Urinary bladder (tissue), 4 donors: ENCODE measurements around the gene ACOT2. TPM values are rescaled to one million over a fixed set of nuclear protein-coding genes. Genes with fewer than 3 reads are reported as not detected.
"Not testable (repeated sequence)": the region's sequence is repeated elsewhere in the genome, so short reads cannot be mapped to it uniquely, and the experiment has no call there.

Source experiments
- DNase-seq: peaks from one replicate; pipeline ENCODE4 v3.0.0-alpha.2; 2015; ENCODE audit errors: extremely low spot score
- H3K27ac ChIP-seq: one replicate; pipeline ENCODE4 v1.5.1; 2013; ENCODE audit warnings: low read depth, mild to moderate bottlenecking, moderate library complexity
- H3K36me3 ChIP-seq: one replicate; pipeline ENCODE4 v1.6.1; 2013; ENCODE audit warnings: mild to moderate bottlenecking, moderate library complexity; ENCODE audit not compliant: insufficient read depth
- H3K4me1 ChIP-seq: one replicate; pipeline ENCODE4 v1.6.1; 2013; ENCODE audit warnings: mild to moderate bottlenecking, moderate library complexity; ENCODE audit not compliant: insufficient read depth
- H3K4me3 ChIP-seq: one replicate; pipeline ENCODE4 v1.5.1; 2013; ENCODE audit warnings: low read depth, low read length
- WGBS: extraction: QIAGEN DNeasy Blood & Tissue Kit; methylation state at CpG from one replicate; pipeline ENCODE4 v1.1.7; 2013; 5-methylcytosine and 5-hydroxymethylcytosine counted together
- polyA plus RNA-seq: library from polyadenylated mRNA; stranded (reverse); fragments of 200-250 nt; gene quantifications from one replicate; pipeline ENCODE4 v1.2.3, GENCODE V29; 2013
- total RNA-seq: library from RNA; depleted of rRNA; stranded (reverse); fragments of >200 nt; gene quantifications from one replicate; pipeline ENCODE4 v1.2.3, GENCODE V29; 2014
- donor health status: healthy with polysubstance abuse.
- donor health status: healthy.

Gene ACOT2
- total and polyA plus RNA-seq, 2 donors: 39.4 to 84.3 TPM

- Histone ChIP-seq H3K27ac (no peak overlapping the region), H3K4me1 (no peaks in the 10 kb centered on the region), H3K4me3 (no peak overlapping the region), H3K36me3 (no peaks in the 10 kb centered on the region)
- WGBS: no CpG with 5 or more reads among the region's 4 CpGs
- no peak for DNase-seq
These were observed 15.2 kb upstream of the ACOT2 start for GRCh38 chr14:73553845-73554244.

GRCh38 chr14:73557201-73557600 lies 11.8 kb upstream of the ACOT2 start:
- H3K36me3 ChIP-seq, H3K4me1 ChIP-seq, DNase-seq, H3K4me3 ChIP-seq, H3K27ac ChIP-seq: not testable (repeated sequence)
- WGBS: no CpG with 5 or more reads among the region's 2 CpGs

GRCh38 chr14:73558238-73558637 lies 10.8 kb upstream of the ACOT2 start:
- H3K27ac ChIP-seq, H3K4me3 ChIP-seq, H3K4me1 ChIP-seq, H3K36me3 ChIP-seq, DNase-seq: not testable (repeated sequence)
- WGBS: no CpG with 5 or more reads among the region's 2 CpGs

GRCh38 chr14:73562256-73562655 lies 6.8 kb upstream of the ACOT2 start:
- 95% methylated on average over 7 of the region's 7 CpGs for WGBS
- H3K36me3 ChIP-seq, H3K4me3 ChIP-seq, H3K4me1 ChIP-seq, H3K27ac ChIP-seq, DNase-seq: not testable (repeated sequence)

- H3K4me1 ChIP-seq, DNase-seq, H3K36me3 ChIP-seq, H3K4me3 ChIP-seq, H3K27ac ChIP-seq: not testable (repeated sequence)
- WGBS: 88% methylated on average over 6 of the region's 6 CpGs
These were observed 6.3 kb upstream of the ACOT2 start for GRCh38 chr14:73562696-73563095.

- not testable (repeated sequence) for DNase-seq, H3K4me1 ChIP-seq, H3K4me3 ChIP-seq, H3K36me3 ChIP-seq, H3K27ac ChIP-seq
- 93% methylated on average over 18 of the region's 18 CpGs for WGBS
These were observed 2.6 kb upstream of the ACOT2 start for GRCh38 chr14:73566431-73566830.

GRCh38 chr14:73566935-73567334 lies 2.1 kb upstream of the ACOT2 start:
- H3K4me1 ChIP-seq, H3K36me3 ChIP-seq, H3K4me3 ChIP-seq, H3K27ac ChIP-seq, DNase-seq: not testable (repeated sequence)
- WGBS: 98% methylated on average over 6 of the region's 6 CpGs

- H3K4me1 ChIP-seq: peaks cover 2% of the 10 kb centered on the region
- no peak for DNase-seq
- no peak overlapping the region for H3K4me3 ChIP-seq
- no peaks in the 10 kb centered on the region for H3K36me3 ChIP-seq
- no peak overlapping the region for H3K27ac ChIP-seq
- 89% methylated on average over 7 of the region's 7 CpGs for WGBS
These were observed 1.7 kb upstream of the ACOT2 start for GRCh38 chr14:73567358-73567757.

GRCh38 chr14:73567951-73568885 lies 795 bp upstream of the ACOT2 start:
- DNase-seq: no peak
- Histone ChIP-seq H3K4me1 (peaks cover 2% of the 10 kb centered on the region), H3K27ac (peak overlapping the region; percentile 56), H3K4me3 (peak overlapping the region; percentile 45), H3K36me3 (no peaks in the 10 kb centered on the region)
- 49% methylated on average over 16 of the region's 16 CpGs for WGBS

- not testable (repeated sequence) for H3K4me1 ChIP-seq, H3K36me3 ChIP-seq, DNase-seq
- WGBS: 7% methylated on average over 4 of the region's 4 CpGs
- Histone ChIP-seq H3K27ac (peak overlapping the region; percentile 92), H3K4me3 (peak overlapping the region; percentile 45)
These were observed 178 bp upstream of the ACOT2 start for GRCh38 chr14:73568886-73569184.

- DNase-seq, H3K4me3 ChIP-seq, H3K36me3 ChIP-seq, H3K27ac ChIP-seq, H3K4me1 ChIP-seq: not testable (repeated sequence)
- 33% methylated on average over 8 of the region's 8 CpGs for WGBS
These were observed 1.9 kb downstream of the ACOT2 start for GRCh38 chr14:73570913-73571312.

GRCh38 chr14:73573034-73573433 lies 4.0 kb downstream of the ACOT2 start:
- H3K4me1 ChIP-seq, H3K4me3 ChIP-seq, DNase-seq, H3K27ac ChIP-seq, H3K36me3 ChIP-seq: not testable (repeated sequence)
- 70% methylated on average over 5 of the region's 5 CpGs for WGBS

GRCh38 chr14:73573740-73574139 lies 4.7 kb downstream of the ACOT2 start:
- WGBS: 92% methylated on average over 4 of the region's 4 CpGs
- H3K4me3 ChIP-seq, H3K4me1 ChIP-seq, DNase-seq, H3K27ac ChIP-seq, H3K36me3 ChIP-seq: not testable (repeated sequence)

- H3K4me1 ChIP-seq, H3K36me3 ChIP-seq, H3K4me3 ChIP-seq, DNase-seq, H3K27ac ChIP-seq: not testable (repeated sequence)
- WGBS: 95% methylated on average over 7 of the region's 7 CpGs
These were observed 5.2 kb downstream of the ACOT2 start for GRCh38 chr14:73574251-73574650.
